NCI-H524 (cell line): ENCODE results near the gene AP1G2.

Source experiments
- DNase-seq, 2 experiments: peaks; one replicate each; lab custom pipeline; 2025; lab: John Stamatoyannopoulos, UW

The AP1G2 gene

DNA sequence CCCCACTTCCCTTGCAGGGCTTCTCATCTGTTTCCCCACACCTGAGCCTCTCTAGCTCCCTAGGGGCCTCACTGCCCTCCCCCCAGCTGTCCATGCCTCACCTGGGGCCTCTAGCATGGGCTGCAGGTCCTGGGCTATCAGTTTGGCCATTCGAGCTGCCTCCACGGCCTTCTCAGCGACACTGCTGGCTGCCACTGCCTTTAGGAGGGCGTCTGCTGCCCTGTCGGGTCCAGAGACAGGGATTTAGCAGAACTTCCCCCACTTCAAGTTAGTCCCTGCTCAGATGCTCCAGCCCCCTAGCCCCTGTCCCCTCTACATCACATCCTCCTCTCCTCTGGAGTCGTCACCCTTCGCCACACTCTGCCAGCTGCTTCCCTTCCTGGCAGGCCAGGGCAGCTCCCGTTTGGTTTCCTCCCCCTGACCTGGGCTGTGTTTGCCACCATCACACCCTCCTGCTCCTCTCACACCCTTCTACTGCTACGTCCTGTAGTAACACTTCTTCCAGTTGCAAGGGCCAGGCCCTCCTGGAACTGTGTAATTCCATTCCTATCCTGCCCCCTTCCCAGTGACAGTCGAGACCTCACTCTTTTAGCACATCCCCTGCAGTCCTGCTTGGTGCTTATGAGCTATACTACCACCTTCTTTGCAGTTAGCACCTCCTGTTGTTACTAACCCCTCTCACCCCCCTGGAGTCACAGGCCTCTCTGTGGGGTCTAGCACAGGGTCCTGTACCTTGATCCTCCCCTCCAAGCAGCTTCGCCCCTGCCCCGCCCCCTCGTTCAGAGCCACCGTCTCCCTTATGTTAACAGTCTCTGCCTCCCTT, 4.3 kb upstream of the AP1G2 start:
- no peak for DNase-seq

DNA sequence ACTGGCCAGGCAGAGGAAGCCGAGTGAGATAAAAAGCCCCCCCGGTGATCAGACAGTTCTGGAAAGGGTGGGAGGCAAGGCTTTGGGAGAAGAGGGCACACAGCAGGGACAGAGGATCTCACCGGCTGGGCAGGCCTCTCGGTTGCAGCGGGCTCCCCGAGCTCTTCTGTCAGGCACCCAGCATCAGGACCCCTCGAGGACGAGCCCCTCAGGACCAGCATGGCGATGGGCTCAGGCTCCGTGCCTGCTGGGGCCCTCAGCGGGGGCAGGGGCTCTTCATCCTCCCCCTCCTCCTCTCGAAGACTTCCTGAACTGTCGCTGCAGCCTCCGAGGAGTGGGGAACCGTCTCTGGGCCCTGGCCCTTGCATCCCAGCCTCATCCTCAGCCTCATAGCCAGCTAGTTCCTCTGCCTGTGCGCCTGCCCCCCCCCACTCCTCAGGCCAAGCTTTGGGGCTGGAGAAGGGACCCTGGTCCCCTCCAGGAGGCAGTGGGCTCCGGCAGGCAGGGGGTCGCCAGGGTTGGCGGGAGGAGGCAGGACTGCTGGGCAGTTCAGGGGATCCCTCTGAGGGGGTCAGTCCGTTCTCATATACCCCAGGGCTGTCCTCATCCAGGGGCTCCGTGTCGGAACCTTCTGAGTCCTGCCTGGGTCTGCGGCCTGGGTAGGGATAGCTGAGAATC, 3.4 kb upstream of the AP1G2 start:
- DNase-seq: no peak

GRCh38 chr14:23569443-23570151, 2.0 kb upstream of the AP1G2 start:
- DNase-seq: peak; percentile 80 to 92

GRCh38 chr14:23568600-23569331, 1.2 kb upstream of the AP1G2 start:
- DNase-seq: peak; percentile 55 to 79

DNA sequence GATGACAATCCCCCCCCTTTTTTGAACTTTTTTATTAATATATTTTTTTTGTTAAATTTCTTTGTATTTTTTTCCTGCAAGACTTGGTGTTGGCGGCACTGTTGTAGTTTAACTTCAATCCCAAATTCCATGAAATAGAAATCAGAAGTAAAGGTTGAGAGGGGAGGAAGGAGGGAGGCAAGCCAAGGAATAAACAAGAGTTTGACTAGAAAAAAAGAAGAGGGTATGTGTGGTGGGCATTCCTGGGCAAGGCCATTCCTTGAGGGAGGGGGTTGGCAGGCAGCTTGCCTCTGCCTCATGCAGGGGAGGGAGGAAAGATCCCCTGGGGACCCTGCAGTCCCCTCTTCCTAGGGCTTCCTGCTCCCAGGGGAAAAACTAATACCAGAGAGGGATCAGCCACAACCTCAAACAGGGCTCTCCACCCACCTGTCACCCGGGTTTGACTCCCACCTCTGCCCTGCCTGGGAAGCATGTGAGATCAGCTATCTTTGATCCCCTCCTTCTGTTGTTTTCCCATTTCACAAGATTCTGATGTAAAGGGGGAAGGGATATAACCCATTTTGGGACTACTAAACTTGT, 519 bp upstream of the AP1G2 start:
- peak in 1 of 2 experiments; percentile 82 for DNase-seq

DNA sequence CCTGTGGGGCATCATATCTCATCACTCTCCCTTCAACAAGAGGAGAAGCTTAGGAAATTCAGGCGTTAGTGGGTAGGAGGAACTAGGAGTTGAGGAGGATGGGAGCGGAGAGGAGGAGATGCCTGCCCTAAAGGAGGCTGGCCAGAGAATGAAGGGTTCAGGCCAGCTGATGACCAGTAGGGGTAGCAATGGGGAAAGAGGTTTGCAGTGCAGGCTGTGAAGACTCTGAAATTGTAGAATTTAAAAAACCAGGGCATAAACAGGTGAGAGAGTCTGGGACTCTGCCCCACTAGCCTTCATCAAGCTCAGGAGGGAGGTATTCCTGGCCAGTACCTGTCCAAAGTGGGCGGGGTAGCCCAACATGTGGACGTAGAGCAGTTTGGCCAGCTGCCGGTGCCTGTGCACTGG, 809 bp downstream of the AP1G2 start:
- DNase-seq: peak in 1 of 2 experiments; percentile 54

- DNase-seq: peak in 1 of 2 experiments; percentile 52
These were observed 1.3 kb downstream of the AP1G2 start for GRCh38 chr14:23566112-23566777.

GRCh38 chr14:23565626-23566025, 2.0 kb downstream of the AP1G2 start:
- DNase-seq: no peak

GRCh38 chr14:23564876-23565275, 2.7 kb downstream of the AP1G2 start:
- no peak for DNase-seq

DNA sequence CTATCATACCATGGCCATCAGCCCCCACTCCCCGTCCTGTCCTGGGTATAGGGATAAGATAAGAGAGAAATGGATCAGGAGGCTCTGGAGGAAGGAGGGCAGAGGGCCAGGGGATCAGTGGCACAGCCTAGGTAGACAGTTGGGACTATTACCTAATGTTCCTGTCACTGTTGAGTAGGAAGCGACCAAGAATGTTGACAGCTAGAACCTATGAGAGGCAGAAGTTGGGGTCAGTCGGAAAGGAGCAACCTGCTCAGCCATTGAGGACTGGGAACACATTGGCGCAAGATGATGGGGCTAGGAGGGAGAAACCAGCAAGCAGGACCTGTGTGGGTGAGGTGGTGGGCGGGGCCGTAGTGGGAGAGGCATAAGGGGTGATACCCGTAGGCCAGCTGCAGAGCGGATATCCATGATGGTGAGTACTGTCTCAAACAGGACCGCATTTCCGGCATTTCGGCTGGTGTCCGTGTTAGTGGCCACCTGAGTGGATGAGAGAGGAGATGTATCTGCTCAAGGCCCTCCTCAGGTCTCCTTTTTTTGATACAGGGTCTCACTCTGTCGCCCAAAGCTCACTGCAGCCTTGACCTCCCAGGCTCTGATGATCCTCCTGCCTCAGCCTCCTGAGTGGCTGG, 3.3 kb downstream of the AP1G2 start:
- no peak for DNase-seq

- no peak for DNase-seq
These were observed 4.0 kb downstream of the AP1G2 start for GRCh38 chr14:23563473-23564180.

DNA sequence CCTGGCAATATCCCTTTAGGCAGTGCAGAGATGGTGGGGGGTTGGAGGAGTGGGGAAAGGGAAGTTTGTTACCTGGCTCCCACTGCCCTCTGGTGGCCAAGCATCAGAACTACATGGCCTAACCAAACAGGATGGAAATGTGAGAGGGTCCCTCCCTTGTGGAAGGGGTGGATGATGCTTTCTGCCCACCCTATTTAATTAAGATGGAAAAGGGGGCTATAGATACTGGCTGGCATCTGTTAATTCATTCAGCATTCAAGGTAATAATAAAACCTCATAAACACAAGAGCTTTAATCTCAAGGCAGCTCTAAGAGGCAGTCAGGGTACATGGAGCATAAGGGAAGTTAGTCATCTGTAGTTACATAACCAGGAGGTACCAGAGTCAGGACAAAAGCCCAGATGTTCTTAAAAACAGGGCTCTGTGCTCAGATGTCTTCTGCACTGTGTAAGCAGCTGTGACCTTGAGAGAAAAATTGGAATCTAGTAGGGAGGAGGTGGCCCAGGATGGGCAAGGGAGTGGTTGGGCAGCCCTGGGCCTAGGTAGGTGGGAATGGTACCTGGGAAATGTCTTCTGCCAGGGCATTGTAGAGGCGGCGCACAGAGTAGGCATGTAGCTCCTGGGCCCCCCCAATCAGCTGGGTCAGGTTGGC, 4.6 kb downstream of the AP1G2 start:
- DNase-seq: peak; percentile 61 to 82

DNA sequence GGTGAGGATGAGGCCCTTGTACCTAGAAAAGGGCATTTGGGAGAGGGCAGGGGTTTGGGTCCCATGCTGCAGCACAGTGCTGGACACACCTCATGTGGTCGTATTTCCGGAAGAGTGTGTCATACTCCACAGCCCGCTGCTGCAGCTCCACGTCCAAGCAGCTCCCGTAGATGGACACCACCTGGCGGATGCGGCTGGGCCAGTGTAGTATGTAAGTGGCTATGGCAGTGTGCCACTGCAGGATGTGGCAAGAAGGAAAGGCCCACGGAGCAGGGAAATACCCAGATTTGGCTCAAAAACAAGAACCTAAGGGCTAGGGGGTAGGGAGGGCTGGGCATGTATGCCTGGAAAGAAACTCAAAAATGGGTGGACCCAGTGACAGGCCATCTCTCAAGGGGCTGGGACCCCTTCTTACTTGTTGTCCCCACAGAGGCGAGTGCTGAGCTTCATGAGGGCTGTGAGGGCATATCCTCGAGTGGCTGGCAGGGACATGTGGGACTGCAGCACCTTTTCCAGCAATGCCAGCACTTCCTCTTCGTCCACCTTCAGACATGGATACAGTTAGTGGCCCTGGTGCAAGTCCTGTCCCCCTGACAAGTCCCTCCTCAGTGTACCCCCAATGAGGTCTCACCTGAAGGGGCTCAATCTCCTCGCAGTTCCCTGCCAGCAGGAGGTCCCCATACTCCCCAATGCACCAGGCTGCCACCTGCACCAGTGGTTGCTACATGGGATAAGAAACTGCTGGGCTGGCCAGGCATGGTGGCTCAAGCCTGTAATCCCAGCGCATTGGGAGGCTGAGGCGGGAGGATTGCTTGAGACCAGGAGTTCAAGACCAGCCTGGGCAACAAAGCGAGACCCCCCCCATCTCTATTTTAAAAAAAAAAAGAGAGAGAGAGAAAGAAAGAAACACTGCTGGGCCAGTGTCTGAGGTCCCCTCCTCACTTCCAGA, 5.4 kb downstream of the AP1G2 start:
- peak in 1 of 2 experiments; percentile 36 for DNase-seq

- no peak for DNase-seq
These were observed 6.3 kb downstream of the AP1G2 start for GRCh38 chr14:23561259-23561658.

- DNase-seq: no peak
These were observed 7.6 kb downstream of the AP1G2 start for GRCh38 chr14:23559926-23560520.

- peak; percentile 31 to 75 for DNase-seq
These were observed 8.3 kb downstream of the AP1G2 start for GRCh38 chr14:23559010-23559925.
